Body of pancreas (tissue), 4 donors: ENCODE measurements around the gene PDIA2. TPM values are rescaled to one million over a fixed set of nuclear protein-coding genes. Genes with fewer than 3 reads are reported as not detected.

Experiments used
- ATAC-seq: fragments of 150-250 bp; one replicate; pipeline ENCODE4 v1.9.1; 2016
- DNase-seq, 4 donors: peaks; one replicate each; pipeline ENCODE4 v3.0.0-alpha.2; 2019
- H3K27ac ChIP-seq, 4 donors: fragments of 200-600 bp; sonication (generic); 1 replicate in 3 of 4; 2 replicates in 1 of 4; pipeline versions ENCODE4 v1.5.1 to v1.6.1; 2016 to 2019; ENCODE audit warnings: mild to moderate bottlenecking in 1 of 4, mixed read lengths in 1 of 4, moderate library complexity in 1 of 4
- H3K27me3 ChIP-seq, 2 donors: fragments of 200-600 bp; sonication (generic); one replicate each; pipeline ENCODE4 v1.6.0; 2016; ENCODE audit warnings: mild to moderate bottlenecking in 1 of 2
- H3K36me3 ChIP-seq, 2 donors: fragments of 200-600 bp; sonication (generic); replicated peaks in 1 of 2; 2 replicates each; pipeline ENCODE4 v1.5.1; 2016; ENCODE audit warnings: low read depth in 2 of 2; ENCODE audit not compliant: insufficient read depth in 1 of 2
- H3K4me1 ChIP-seq: fragments of 200-600 bp; sonication (generic); one replicate; pipeline ENCODE4 v1.6.0; 2016
- H3K4me3 ChIP-seq, 2 donors: fragments of 200-600 bp; sonication (generic); 1 replicate in 1 of 2; 2 replicates in 1 of 2; pipeline ENCODE4 v1.5.1; 2016 to 2019
- H3K9me3 ChIP-seq, 3 donors: fragments of 200-600 bp; sonication (generic); 1 replicate in 2 of 3; 2 replicates in 1 of 3; pipeline ENCODE4 v1.5.1; 2016
- POLR2A ChIP-seq, 3 donors: fragments of 450-650 bp; IDR thresholded peaks; one replicate each; pipeline ENCODE4 v1.6.1; 2016; ENCODE audit warnings: antibody characterized with exemption in 3 of 3, mild to moderate bottlenecking in 2 of 3
- WGBS, 2 donors: methylation state at CpG; one replicate each; pipeline ENCODE4 v1.1.5; 2017; 5-methylcytosine and 5-hydroxymethylcytosine counted together
- intact Hi-C: fragments of 100-400 bp; cut with DNase I; formaldehyde crosslinking; loops from one replicate; pipeline ENCODE4 v1.15.1; 2023
- total RNA-seq, 2 donors: library from RNA; depleted of rRNA; stranded (reverse); fragments of >200 nt; gene quantifications; one replicate each; pipeline ENCODE4 v1.1.0, GENCODE V29; 2016
- TF ChIP-seq, protein P1 (sequence below), 7 experiments: fragments of 450-650 bp in 4 of 7; fragments of 200-600 bp in 3 of 7; sonication (generic) in 3 of 7; IDR thresholded peaks; one replicate each; pipeline ENCODE4 v1.5.1; 2016 to 2019; ENCODE audit warnings: antibody characterized with exemption in 7 of 7

The PDIA2 gene
- total RNA-seq, 2 donors from 2014 or later, result 517 to 2,271 TPM

DNA sequence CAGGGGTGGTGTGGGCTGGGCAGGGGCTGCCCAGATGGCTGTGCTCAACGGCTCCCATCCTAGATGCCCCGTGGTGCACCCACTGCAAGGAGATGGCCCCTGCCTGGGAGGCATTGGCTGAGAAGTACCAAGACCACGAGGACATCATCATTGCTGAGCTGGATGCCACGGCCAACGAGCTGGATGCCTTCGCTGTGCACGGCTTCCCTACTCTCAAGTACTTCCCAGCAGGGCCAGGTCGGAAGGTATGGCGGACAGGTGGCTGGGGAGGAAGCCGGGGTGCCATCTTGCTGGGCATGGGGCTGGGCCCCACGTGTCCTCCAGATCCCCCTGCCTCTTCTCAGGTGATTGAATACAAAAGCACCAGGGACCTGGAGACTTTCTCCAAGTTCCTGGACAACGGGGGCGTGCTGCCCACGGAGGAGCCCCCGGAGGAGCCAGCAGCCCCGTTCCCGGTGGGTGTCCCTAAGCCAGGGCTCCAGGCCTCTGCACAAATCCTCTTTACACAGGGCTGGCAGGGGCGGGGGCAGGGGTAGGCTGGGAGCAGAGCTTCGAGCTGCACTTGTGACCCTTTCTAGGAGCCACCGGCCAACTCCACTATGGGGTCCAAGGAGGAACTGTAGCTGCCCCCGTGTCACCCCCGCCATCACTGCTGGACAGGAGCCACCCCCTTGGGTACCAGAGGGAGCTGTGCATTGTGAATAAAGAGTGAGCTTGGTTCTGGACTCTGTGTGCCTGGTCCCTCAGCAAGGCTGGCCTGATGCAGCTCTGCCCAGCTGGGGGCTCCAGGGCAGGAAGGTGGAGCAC lies 3.7 kb downstream of the PDIA2 start:
- Histone ChIP-seq H3K36me3 (peaks cover 0 to 7% of the 10 kb centered on the region in 2 donors), H3K4me3 (no peak overlapping the region), H3K4me1 (peaks cover 48% of the 10 kb centered on the region), H3K9me3 (no peaks in the 10 kb centered on the region), H3K27ac (peak overlapping the region in 2 of 4 donors; percentile 0 to 24), H3K27me3 (no peaks in the 10 kb centered on the region)
- intact Hi-C loops, result no loop called here
- 46% methylated on average over 22 of the region's 22 CpGs; no CpG with 5 or more reads in 1 of the 2 donors for WGBS, 2 donors
- no peak for DNase-seq
- no peak for ATAC-seq
- TF ChIP-seq, protein P1, sequence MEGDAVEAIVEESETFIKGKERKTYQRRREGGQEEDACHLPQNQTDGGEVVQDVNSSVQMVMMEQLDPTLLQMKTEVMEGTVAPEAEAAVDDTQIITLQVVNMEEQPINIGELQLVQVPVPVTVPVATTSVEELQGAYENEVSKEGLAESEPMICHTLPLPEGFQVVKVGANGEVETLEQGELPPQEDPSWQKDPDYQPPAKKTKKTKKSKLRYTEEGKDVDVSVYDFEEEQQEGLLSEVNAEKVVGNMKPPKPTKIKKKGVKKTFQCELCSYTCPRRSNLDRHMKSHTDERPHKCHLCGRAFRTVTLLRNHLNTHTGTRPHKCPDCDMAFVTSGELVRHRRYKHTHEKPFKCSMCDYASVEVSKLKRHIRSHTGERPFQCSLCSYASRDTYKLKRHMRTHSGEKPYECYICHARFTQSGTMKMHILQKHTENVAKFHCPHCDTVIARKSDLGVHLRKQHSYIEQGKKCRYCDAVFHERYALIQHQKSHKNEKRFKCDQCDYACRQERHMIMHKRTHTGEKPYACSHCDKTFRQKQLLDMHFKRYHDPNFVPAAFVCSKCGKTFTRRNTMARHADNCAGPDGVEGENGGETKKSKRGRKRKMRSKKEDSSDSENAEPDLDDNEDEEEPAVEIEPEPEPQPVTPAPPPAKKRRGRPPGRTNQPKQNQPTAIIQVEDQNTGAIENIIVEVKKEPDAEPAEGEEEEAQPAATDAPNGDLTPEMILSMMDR (IDR thresholded peaks at IDR 0.05), result no peak
- TF ChIP-seq POLR2A (IDR thresholded peaks at IDR 0.05), result no peak

DNA sequence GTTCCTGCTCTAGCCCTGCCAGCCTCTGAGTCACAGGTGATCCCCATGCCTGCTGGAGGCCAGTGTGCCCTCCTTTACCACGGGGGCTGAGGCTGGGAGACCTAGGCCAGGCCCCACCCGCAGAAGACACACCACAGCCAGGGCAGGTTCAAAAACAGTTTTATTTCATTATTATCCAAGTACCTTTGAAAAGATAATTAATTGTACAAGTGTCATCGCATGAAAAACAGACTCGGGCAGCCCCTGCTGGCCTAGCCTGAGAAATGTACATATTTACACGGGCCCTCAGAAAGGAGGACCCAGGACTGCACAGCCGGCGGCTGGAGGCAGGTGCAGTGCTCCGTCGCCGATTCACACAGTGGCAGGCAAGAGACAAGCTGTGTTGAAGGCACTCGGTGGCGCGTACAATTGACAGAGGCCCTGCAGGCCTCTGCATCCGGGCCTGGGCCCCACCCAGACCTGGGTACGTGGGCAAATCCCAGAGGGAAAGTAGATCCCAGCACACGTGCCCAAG lies 4.4 kb downstream of the PDIA2 start:
- WGBS, 2 donors, result 44 to 45% methylated on average over 11 to 16 of the region's 16 CpGs
- ATAC-seq, result no peak
- Histone ChIP-seq H3K27me3 (no peaks in the 10 kb centered on the region), H3K4me1 (peaks cover 45% of the 10 kb centered on the region), H3K36me3 (peaks cover 0 to 7% of the 10 kb centered on the region in 2 donors), H3K4me3 (no peak overlapping the region), H3K9me3 (no peaks in the 10 kb centered on the region), H3K27ac (peak overlapping the region in 2 of 4 donors; percentile 3 to 24)
- DNase-seq, result peak; percentile 52 to 76 (median 58)
- intact Hi-C loops, result no loop called here
- TF ChIP-seq, protein P1 (IDR thresholded peaks at IDR 0.05), result peak in 5 of 7 experiments; percentile 24 to 65 (median 55)
- TF ChIP-seq POLR2A (IDR thresholded peaks at IDR 0.05), result peak in 1 of 3 donors; percentile 8

DNA sequence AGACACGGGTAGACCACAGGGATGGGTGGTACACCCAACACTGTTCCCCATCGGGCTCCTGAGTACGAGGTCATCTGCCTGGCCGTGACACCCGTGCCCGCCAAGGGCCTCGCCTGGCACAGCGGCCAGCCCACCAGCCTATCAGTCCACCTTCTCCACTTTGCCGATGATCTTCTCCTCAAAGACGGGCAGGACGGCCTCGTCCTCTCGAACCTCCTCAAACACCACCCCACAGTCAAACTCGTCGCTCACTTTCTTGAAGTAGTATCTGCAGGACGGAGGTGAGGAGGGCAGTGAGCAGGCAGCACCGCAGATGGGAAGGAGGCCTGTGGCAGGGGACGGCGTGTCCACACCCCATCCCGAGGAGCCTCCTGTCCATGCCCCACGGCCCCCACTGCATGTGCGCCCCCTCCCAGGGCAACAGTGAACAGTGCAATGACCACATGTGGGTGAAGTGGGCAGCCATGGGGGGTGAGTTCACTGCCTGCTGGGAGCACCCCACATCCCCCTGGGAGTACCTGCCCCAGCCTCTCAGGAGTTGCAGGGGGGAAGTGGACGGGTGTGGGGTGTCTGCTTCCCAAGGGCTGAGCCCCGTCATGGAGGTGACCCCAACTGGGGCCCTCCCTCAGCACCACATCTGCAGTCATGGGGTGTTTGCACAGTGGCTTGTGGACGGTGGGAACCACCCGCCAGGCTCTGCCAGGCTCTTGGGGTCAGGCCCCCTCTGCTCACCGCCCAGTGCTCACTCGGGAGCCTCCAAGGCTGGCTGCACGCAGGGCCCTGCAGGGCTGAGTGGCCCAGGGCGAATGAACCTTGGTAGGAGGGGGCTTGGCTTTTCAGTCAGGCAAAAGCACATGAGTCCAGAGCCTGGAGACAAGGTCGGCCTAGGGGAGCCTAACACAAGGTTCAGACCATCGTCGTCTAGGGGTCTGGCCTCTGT lies 5.3 kb downstream of the PDIA2 start:
- no peaks in the 10 kb centered on the region for H3K9me3 ChIP-seq
- no peak for DNase-seq
- H3K36me3 ChIP-seq, result peaks cover 0 to 7% of the 10 kb centered on the region in 2 donors
- peaks cover 45% of the 10 kb centered on the region for H3K4me1 ChIP-seq
- intact Hi-C loops, result no loop called here
- no peak for ATAC-seq
- TF ChIP-seq POLR2A (IDR thresholded peaks at IDR 0.05), result no peak
- TF ChIP-seq, protein P1 (IDR thresholded peaks at IDR 0.05), result no peak
- no peak overlapping the region for H3K4me3 ChIP-seq
- H3K27me3 ChIP-seq, result no peaks in the 10 kb centered on the region
- WGBS, 2 donors, result 64 to 74% methylated on average over 18 to 33 of the region's 33 CpGs
- H3K27ac ChIP-seq, result peak overlapping the region in 2 of 4 donors; percentile 1 to 3

DNA sequence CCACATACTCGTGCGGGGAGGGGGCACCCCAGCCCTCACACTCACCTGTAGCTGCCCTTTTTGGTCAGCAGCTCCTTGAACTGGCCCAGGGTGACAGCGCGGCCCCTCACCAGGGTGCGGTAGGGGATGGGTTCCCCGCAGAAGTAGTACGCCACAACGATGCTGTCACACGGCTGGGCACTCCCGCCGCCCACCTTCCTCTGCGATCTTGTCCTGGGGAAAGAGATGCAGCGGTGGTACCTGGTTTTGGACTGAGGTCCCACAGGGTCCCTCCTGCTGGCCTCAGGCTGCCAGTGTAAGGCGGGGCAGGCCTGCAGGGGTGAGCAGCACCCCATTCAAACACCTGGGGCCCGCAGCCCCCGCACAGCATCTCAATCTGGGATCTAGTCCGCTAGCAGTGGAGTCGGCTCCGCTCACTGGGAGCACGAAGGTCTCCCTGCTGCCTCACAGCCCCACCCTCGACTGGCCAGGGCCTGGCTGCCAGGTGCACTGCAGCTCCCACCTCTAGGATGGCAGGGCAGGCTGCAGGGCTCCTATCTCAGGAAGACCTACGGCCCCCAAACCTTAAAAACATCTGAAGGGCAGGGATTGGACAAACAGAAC lies 6.5 kb downstream of the PDIA2 start:
- DNase-seq (peak in 1 of 4 donors; percentile 44), ATAC-seq (peak; percentile 22)
- WGBS, 2 donors, result 76% methylated on average over 13 to 21 of the region's 22 CpGs
- intact Hi-C loops, result no loop called here
- Histone ChIP-seq H3K27ac (peak overlapping the region in 1 of 4 donors; percentile 34), H3K9me3 (no peaks in the 10 kb centered on the region), H3K27me3 (no peaks in the 10 kb centered on the region), H3K4me1 (peaks cover 44% of the 10 kb centered on the region), H3K36me3 (peaks cover 0 to 7% of the 10 kb centered on the region in 2 donors), H3K4me3 (no peak overlapping the region)
- TF ChIP-seq, protein P1 (IDR thresholded peaks at IDR 0.05), result no peak
- no peak for TF ChIP-seq POLR2A (IDR thresholded peaks at IDR 0.05)
